CD4-positive, alpha-beta T cell treated with Interleukin-17A for 4 hours (primary cell): ENCODE measurements around the gene GLIS2.

ENCODE experiments used
- DNase-seq: peaks from one replicate; pipeline ENCODE4 v3.0.0-alpha.2; 2020; ENCODE audit warnings: mixed read lengths

Gene GLIS2

DNA sequence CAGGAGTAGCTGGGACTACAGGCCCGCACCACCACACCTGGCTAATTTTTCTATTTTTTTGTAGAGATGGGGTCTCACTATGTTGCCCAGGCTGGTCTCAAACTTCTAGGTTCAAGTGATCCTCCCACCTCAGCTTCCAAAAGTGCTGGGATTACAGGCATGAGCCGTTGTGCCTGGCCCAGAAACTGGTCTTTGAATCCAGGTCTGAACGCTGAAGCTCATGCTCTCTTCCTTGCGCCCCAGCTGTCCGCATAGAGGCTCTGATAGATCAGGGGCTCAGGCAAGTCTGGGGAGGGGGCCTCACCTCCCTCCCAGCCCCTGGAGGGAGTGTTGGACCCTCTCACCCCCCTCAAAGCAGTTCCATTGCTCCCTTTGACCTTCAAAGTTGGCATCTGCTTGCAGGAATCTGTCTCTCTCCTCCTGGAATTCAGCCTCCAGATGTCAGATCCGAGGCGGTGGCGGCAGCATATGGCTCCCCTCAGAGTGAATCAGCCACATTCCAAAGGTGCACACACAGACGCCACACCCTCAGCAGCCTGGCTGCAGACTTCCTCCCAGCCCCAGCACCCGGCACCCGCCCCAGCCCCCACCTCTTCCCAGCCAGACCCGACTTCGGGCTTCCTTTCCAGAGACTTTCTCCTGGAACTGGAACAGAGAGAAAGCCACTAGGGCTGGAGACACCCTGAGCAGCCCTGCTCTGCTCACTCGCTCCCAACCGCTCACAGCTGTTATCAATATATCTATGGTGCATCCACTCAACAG lies 16.9 kb upstream of the GLIS2 start:
- no peak for DNase-seq

DNA sequence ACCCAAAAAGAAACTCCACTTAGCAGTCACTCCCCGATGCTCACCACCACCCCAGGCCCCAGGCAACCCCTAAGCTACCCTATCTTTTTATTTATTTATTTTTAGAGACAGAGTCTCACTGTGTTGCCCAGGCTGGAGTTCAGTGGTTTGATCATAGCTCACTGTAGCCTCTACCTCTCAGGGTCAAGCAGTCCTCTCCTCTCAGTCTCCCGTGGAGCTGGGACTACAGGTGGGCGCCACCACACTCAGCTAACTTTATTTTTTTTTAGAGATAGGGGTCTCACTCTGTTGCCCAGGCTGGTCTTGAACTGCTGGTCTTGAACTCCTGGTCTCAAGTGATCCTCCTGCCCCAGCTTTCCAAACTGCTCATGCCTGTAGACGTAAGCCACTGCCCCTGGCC lies 14.7 kb upstream of the GLIS2 start:
- DNase-seq = no peak

DNA sequence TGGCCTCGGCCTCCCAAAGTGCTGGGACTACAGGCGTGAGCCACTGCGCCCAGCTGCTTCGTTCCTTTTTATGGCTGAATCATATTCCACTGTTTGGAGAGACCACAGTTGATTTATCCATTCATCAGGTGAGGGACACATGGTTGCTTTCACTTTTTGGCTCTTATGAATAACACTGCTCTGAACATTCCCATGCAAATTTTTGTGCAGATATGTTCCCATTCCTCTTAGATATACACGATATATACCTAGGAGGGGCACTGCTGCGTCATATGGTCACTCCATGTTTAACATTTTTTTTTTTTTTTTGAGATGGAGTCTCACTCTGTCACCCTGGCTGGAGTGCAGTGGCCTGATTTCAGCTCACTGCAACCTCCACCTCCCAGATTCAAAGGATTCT lies 13.9 kb upstream of the GLIS2 start:
- DNase-seq = no peak

DNA sequence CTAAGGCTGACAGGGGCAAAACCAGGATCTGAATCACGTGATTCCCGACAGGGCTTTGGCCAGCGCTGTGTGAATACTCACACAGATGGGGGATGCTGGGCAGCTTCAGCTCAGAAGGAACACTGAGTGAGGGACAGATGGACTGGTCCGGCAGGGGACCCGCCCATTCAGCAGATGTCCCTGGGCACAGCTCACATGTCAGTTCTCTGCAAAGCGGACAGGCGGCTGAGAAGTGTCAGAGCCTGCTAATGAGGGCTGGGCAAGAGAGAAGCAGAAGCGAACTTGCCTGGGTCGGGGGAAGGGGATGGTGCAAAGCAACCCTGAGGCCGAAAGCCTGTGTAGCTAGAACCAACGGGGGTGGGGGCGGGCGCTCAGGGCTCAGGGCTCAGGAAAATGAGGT lies 11.9 kb upstream of the GLIS2 start:
- no peak for DNase-seq

- peak; percentile 63 for DNase-seq
These were observed 9.2 kb upstream of the GLIS2 start for GRCh38 chr16:4306470-4307214.

DNA sequence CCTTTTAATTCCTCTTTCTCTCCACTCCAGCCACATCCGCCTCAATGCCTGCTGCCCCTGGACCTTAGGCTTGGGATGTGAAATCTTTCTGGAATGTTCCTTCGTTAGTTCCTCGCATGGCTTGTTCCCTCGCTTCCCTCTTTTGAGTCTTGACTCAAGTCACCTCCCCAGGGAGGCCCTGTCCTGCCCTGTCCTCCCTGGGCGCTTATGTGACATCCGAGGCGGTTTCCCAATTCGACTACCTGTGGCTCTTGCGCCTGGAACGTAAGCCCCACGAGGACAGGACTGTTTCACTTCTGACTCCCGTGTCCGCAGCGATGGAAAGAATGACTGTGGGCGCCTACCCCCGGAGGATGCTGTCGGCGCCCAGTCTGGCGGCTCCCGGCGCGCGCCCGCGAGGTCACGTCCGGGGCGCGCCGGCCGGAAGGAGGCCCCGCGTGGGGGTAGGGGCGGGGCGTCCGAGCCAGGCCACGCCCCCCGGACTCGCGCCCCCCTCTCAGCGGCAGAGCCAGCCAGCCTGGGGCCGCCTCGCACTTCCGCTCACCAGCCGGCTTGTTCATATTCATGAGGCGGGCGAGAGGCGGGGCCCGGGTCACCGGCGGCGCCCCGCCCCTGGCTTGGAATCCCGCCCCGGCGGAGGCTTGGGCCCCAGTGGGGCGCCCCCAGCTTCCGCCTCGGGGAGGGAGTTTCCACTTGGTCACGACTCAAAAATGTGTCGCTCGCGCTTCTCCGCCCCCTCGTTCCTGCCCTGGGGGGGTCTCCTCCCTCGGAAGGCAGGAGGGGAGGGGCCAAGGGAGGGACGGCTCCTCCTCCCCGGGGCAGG lies 8.4 kb upstream of the GLIS2 start:
- peak; percentile 97 for DNase-seq

GRCh38 chr16:4309102-4309832 lies 6.6 kb upstream of the GLIS2 start:
- DNase-seq = no peak

- DNase-seq = peak; percentile 68
These were observed 6.0 kb upstream of the GLIS2 start for GRCh38 chr16:4309833-4310266.

GRCh38 chr16:4313563-4314531 lies 2.0 kb upstream of the GLIS2 start:
- peak; percentile 23 for DNase-seq

GRCh38 chr16:4314532-4315185 lies 1.2 kb upstream of the GLIS2 start:
- peak; percentile 44 for DNase-seq

GRCh38 chr16:4316108-4316863 lies 419 bp downstream of the GLIS2 start:
- DNase-seq = peak; percentile 20

- no peak for DNase-seq
These were observed 1.1 kb downstream of the GLIS2 start for GRCh38 chr16:4316864-4317531.

DNA sequence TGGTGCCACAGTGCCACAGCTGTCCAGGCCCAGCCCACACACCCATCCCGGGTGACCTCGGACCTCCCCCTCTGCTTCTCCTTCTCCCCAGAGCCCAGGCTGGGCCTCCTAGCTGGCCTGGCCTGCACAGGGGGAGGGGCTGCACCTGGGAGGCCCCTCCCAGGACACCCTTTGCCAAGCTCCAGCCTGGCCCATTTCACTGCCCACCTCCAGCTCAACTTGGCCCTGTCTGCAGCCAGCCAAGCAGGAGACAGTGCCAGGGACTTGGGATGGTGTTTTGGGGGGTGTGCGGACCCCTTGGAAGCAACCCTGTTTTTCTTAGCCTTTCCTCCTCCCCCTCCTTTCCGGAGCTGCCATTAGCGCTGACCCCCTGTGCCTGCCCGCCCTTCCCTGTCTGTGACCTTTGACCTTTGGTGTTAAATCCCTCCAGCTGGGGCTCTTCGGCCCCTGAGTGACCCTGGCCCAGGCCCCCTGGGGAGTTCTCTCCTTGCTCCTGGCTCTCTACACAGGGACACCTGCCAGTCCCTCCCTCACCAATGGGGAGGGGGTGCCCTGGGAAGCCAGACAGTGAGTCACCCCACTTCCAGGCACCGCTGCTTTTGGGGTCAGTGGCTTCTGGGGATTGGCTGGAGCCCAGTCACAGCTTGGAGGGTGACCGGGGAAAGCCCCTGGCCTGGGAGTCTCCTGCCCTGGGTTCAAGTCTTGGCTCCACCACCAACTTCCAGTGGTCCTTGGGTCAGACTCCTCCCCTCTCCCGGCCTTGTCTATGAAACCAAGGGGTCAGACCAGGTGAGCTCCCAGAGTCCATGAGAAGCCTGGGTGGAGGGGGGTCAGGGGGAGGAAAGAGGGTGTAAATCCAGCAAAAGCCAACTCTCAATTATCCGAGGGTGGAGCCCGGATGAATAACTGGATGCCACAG lies 1.9 kb downstream of the GLIS2 start:
- DNase-seq = no peak

DNA sequence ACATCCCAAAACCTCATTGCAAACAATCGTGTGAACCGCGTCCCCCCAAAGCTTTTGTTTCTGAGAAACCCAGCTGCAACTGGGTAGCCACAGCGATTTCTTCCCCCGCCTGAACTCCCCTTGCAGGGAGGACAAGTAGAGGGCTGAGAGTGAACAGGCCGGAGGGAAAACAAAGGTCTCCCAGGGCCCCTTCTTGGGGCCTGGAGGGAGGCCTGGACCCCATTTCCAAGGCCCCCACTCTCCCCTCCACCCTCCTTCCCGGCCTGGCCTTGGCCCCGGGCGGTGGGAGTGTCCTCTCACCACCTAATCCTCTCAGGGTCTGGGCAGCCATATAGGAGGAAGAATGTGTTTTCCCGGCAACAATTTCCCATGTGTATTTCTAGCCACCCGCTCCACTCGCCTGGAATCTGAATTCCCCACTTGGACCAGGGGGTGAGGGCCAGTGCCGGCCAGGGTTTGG lies 2.6 kb downstream of the GLIS2 start:
- no peak for DNase-seq

GRCh38 chr16:4318967-4319366 lies 3.1 kb downstream of the GLIS2 start:
- no peak for DNase-seq

GRCh38 chr16:4319454-4320421 lies 3.9 kb downstream of the GLIS2 start:
- peak; percentile 49 for DNase-seq

- DNase-seq = no peak
These were observed 4.8 kb downstream of the GLIS2 start for GRCh38 chr16:4320571-4321137.
